Activated CD8-positive, alpha-beta memory T cell treated with anti-CD3 and anti-CD28 coated beads, Interleukin-2, amount 50 U/mL, for 1 hour (primary cell): ENCODE results near the gene MRPS10.
A peak's percentile ranks its signal among the peaks of the same experiment; 100 is the strongest.
"Not testable (repeated sequence)": the region's sequence is repeated elsewhere in the genome, so short reads cannot be mapped to it uniquely, and the experiment has no call there.

Experiments
- DNase-seq: peaks from one replicate; pipeline ENCODE4 v3.0.0-alpha.2; 2020; ENCODE audit errors: extremely low read depth

MRPS10 gene

GRCh38 chr6:42177514-42178364 is 39.9 kb downstream of the MRPS10 start:
- no peak for DNase-seq

DNA sequence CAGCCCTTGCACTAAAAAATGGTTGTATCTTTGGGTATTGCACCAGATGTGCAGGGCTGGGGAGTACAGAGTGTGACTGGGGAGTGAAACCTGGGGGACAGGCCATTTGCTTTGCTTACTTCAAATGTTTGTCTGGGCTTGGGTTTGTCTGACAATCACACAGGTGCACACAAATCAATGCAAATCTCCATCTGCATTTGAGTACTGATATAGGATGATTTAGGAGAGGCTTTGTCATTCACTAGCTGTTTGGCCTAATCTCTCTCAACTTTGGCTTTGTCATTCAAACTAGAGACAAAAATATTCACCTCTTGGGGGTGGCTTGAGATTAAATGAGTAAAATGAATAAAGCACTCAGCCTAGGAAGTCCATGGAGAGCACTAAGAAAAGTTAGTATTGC is 40.7 kb downstream of the MRPS10 start:
- no peak for DNase-seq

- no peak for DNase-seq
Measured at GRCh38 chr6:42175860-42176259, 41.8 kb downstream of the MRPS10 start.

GRCh38 chr6:42173101-42173500 is 44.6 kb downstream of the MRPS10 start, which contains the start of gene GUCA1A:
Gene GUCA1A (plus strand): TSS chr6:42173364. CDS start chr6:42173614, 250 bp downstream.
- no peak for DNase-seq

- DNase-seq, result no peak
Measured at GRCh38 chr6:42171813-42172581, 45.7 kb downstream of the MRPS10 start.

- DNase-seq, result not testable (repeated sequence)
Measured at GRCh38 chr6:42169780-42170179, 47.9 kb downstream of the MRPS10 start.

GRCh38 chr6:42168650-42169049 is 49.0 kb downstream of the MRPS10 start:
- DNase-seq, result no peak

DNA sequence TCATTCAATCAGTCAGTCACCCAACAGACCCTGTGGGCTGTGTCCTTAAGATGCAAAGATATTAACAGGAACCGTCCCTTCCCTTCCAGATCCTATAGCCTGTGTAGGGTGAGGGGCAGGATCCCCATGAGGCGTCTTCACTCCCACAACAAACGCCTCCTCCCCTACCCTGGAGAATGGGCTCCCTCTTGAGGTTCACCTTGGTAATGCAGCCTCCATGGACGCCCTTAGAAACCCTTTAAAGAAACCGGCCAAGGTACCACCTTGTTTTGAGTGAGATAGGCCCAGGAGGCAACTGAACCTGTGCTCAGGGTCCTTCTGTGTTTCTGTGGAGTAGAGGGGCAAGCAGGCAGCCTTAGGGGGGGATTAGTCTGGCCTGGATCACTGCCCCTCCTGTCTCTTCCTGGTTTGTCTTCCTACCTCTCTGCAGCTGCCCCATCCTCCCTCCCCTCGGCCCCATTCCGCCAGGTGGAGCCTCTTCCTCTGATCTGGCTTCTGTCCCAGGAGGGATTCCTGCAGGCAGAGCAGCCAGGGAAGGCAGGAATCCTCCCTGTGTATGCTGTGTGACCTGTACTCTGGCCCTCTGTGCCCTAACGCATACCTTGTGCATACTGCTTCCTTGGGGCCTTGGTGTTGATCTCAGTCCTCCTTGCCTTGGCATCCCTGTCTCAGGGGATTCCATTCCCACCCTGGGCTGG is 51.1 kb downstream of the MRPS10 start:
- peak; percentile 24 for DNase-seq

DNA sequence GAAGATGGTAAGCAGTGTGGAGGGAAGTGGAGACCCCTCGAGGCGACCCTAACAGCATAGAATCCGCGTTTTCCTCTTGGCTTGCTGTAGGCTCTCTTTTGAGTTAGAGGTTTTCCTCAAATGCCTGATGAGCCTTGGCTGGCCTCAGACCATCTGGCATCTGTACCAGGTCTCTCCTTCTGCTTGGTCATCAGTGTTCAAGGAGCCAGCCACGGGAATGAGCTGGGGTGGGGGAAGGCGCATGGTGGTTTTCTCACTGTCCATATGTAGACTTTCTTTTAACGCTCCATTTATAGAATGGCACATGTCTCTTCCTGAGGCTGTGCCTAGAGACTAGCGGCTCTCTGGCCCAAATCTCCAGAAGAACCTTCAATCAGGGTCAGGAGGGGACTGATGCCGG is 52.6 kb downstream of the MRPS10 start:
- no peak for DNase-seq

- DNase-seq, result no peak
Measured at GRCh38 chr6:42163981-42164380, 53.7 kb downstream of the MRPS10 start.

GRCh38 chr6:42162812-42163211 is 54.8 kb downstream of the MRPS10 start:
- no peak for DNase-seq

GRCh38 chr6:42162384-42162783 is 55.3 kb downstream of the MRPS10 start:
- no peak for DNase-seq

DNA sequence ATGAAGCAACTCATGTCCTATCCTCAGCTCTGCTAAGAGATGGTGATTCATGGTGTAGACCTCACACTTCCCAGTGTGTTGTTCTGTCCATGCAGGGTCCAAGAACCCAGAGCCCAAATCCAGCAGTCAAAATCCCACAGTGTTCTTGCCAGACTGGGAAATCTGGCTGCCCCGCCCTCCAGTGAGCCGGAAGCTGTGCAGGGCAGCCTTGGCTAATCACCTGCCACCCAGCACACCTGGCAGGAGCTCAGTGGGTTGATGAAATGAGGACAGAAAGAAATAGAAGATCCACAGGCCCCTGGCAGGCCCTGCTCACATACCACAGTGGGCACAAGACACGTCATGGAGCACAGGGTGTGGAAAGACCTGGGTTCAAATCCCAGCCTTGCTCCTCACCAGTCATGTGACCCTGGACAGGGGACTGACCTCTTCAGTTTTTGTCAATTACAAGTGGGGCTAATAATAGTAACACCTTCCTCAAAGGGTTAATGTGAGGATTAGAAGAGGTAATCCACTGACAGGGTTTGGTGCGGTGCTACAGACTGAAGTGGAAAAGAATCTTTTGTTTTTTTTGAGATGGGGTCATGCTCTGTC is 58.1 kb downstream of the MRPS10 start:
- no peak for DNase-seq

GRCh38 chr6:42158631-42159030 is 59.0 kb downstream of the MRPS10 start:
- no peak for DNase-seq

GRCh38 chr6:42158011-42158410 is 59.6 kb downstream of the MRPS10 start:
- no peak for DNase-seq
